GM12873 (cell line): ENCODE results near the gene TRPM3.

Experiments
- TF ChIP-seq, protein P1 (sequence below): IDR thresholded peaks from 2 replicates; pipeline ENCODE4 v1.5.1; 2012; ENCODE audit warnings: low read depth, mild to moderate bottlenecking, moderate library complexity, low read length, control low read depth; ENCODE audit not compliant: insufficient read depth; ENCODE audit errors: missing control alignments

TRPM3 gene

DNA sequence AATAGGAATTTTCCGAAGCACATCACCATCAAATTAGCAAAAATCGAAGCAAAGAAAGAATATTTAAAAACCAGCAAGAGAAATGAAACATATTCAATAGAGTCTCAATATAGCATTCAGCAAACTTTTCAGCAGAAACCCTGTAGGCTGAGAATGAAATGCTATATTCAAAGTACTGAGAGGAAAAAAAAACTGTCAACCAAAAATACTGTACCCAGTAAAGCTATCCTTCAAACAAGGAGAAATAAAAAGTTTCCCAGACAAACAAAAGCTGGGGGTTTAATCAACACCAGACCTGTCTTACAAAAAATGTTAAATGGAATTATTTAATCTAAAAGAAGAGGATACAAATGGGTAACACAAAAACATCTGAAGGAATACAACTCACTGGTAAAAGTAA lies 116.0 kb downstream of the TRPM3 start:
- TF ChIP-seq, protein P1, sequence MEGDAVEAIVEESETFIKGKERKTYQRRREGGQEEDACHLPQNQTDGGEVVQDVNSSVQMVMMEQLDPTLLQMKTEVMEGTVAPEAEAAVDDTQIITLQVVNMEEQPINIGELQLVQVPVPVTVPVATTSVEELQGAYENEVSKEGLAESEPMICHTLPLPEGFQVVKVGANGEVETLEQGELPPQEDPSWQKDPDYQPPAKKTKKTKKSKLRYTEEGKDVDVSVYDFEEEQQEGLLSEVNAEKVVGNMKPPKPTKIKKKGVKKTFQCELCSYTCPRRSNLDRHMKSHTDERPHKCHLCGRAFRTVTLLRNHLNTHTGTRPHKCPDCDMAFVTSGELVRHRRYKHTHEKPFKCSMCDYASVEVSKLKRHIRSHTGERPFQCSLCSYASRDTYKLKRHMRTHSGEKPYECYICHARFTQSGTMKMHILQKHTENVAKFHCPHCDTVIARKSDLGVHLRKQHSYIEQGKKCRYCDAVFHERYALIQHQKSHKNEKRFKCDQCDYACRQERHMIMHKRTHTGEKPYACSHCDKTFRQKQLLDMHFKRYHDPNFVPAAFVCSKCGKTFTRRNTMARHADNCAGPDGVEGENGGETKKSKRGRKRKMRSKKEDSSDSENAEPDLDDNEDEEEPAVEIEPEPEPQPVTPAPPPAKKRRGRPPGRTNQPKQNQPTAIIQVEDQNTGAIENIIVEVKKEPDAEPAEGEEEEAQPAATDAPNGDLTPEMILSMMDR, result no peak

DNA sequence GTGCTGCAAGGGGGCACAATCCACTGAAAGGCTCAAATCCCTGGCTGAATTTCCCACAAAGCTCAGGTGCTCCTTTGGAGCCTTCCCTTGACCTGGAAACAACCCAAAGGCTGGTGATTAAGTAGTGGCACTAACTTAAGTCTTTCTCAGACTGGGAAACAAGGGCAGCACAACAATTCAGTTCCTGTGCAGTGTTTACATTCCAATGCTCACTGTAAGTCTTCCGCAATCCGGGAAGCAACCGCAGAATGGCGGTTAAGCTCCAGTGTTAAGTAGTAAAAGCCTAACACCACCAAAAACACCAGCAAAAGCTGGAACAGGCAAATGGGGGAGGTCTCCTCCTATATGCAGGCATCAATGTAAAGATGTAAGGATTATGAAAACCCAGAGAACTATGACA lies 117.2 kb downstream of the TRPM3 start:
- TF ChIP-seq, protein P1, result no peak

DNA sequence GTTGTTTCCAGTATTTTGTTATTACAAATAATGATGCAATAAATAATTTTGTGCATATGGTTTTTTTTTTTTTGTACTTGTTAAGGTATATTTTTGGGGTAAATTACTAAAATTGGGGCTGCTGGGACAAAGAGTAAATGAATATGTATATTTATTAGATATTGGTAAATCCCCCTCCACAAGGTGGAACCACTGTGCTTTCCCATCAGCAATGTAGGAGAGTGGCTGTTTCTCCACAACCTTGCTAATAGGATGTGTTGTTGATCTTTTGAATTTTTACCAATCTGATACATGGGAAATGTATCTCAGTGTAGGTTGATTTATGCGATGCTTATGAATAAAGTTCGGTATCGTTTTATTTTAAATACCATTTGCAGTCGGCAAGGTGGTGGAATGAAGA lies 118.1 kb downstream of the TRPM3 start:
- TF ChIP-seq, protein P1, result no peak

DNA sequence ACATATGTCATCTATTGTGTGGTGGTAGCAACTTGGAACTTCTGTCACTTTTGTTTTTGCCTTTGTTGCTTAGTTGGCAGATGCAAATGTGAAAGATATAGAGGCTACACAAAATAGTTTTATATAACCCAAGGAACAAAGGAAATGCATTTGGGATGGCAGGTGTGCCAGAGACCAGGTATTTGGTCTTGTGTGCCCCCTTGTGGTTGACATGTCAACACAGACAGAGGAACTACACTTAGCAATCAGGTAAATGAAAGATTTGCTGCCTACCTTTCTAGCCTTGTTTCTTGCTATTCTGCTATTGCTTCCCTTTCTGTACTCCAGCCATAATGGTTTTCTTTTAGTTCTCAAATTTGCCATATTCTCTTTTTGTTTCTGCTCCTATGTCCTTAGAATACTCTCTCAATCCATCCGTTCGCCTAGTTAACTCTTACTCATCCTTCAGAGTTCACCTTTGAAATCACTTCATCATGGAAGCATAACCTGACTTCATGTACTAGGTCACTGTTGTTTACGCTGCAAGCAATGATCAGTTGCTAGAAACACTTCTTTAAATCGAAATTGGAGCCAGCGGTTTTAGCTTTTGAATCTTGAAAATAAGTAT lies 119.5 kb downstream of the TRPM3 start:
- TF ChIP-seq, protein P1, result peak; percentile 73

DNA sequence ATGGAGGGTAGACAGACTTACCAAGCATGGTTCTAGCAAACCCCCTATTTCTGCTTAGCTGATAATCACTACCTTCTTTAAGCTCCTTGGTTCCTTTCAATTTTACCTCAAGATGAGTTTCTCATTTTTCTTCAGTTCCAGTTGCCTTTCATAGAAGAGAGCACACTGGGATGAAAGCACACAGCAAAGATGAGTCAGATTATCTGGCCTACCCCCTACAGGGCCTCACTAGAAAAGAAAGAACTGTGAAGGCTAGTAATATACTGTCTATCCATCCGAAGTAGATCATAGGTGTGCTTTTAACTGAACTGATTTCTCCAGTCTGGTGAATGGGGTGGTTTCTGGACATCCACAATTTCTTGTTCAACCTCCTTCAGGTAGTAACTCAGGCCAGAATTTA lies 122.5 kb downstream of the TRPM3 start:
- TF ChIP-seq, protein P1, result no peak

DNA sequence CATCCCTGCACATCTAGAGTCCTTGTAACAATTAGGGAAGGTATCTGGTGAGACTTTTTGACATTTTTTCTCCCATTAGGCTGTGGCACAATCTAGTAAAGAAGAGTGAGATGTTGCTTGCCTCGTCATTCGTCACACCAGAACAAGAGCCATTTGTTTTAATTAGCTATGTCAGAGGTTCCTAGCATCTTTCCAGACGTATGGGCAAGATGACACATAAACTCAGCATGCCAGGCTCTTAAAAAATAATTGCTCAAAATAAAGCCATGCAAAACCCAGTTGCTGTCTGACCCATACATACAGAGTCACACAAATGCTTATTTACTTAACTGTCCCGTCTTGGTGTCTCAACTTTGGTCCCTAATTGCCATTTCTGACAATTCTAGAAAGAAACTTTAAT lies 125.9 kb downstream of the TRPM3 start:
- TF ChIP-seq, protein P1, result no peak

DNA sequence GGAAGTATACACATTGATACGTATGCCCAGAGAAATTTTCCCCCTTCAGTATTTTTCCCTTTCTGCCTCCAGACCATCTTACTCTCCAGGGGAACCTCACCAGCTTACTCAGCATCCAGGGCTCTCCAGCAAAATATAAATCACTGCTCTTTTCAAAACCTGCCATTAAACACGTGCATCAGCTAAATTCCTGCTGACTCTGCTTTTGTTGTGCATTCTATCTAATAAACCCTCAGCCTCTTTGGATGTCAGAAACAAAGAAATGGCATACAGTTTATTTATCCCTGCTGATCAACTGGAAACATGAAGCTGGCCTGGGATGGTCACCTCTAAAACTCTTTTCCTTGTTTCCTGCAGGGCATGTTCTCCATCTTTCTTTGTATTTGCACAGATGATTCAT lies 126.8 kb downstream of the TRPM3 start:
- TF ChIP-seq, protein P1, result no peak
